ENCODE results near the gene CCDC158.

CCDC158 gene

GRCh38 chr4:76385974-76386373 lies 35.0 kb downstream of the CCDC158 start:
- Histone ChIP-seq H3K27ac (ENCODE audit: low read depth, low read length, poor library complexity, severe bottlenecking) (no peak overlapping the region), H3F3A (ENCODE audit: insufficient read depth, low read length) (no peaks in the 10 kb centered on the region), H3K9me2 (ENCODE audit: low read depth, low read length) (no peaks in the 10 kb centered on the region), H3K4me2 (ENCODE audit: low read length) (no peak overlapping the region; the same call in 1 of the 2 replicates), H3K36me3 (ENCODE audit: insufficient read depth, low read length) (no peaks in the 10 kb centered on the region), H3K4me1 (ENCODE audit: insufficient read depth, low read length, severe bottlenecking) (no peaks in the 10 kb centered on the region), H3K27me3 (ENCODE audit: insufficient read depth, low read length) (no peaks in the 10 kb centered on the region), H3K4me3 (ENCODE audit: low read depth, low read length, poor library complexity, severe bottlenecking) (no peak overlapping the region), H3K79me2 (ENCODE audit: insufficient read depth, low read length) (no peaks in the 10 kb centered on the region), H3K9ac (ENCODE audit: low read length) (no peak overlapping the region), H3K9me3 (ENCODE audit: low read length) (no peaks in the 10 kb centered on the region), H4K20me1 (ENCODE audit: insufficient read depth, low read length) (no peaks in the 10 kb centered on the region), H2AFZ (ENCODE audit: low read length) (no peak overlapping the region)
- TF ChIP-seq CTCF (IDR thresholded peaks at IDR 0.05; ENCODE audit: low read length) (no peak), EZH2 (IDR thresholded peaks at IDR 0.05; ENCODE audit: borderline replicate concordance, low read length) (no peak)

GRCh38 chr4:76384052-76384451 lies 36.9 kb downstream of the CCDC158 start:
- H3K4me3 ChIP-seq (ENCODE audit: low read depth, low read length, poor library complexity, severe bottlenecking) = no peak overlapping the region
- no peak overlapping the region for H2AFZ ChIP-seq (ENCODE audit: low read length)
- H4K20me1 ChIP-seq (ENCODE audit: insufficient read depth, low read length) = no peaks in the 10 kb centered on the region
- no peak overlapping the region for H3K4me2 ChIP-seq (ENCODE audit: low read length)
- no peak for TF ChIP-seq CTCF (IDR thresholded peaks at IDR 0.05; ENCODE audit: low read length)
- TF ChIP-seq EZH2 (IDR thresholded peaks at IDR 0.05; ENCODE audit: borderline replicate concordance, low read length) = no peak
- no peak overlapping the region for H3K9ac ChIP-seq (ENCODE audit: low read length)
- H3K4me1 ChIP-seq (ENCODE audit: insufficient read depth, low read length, severe bottlenecking) = no peaks in the 10 kb centered on the region
- no peak overlapping the region for H3K27ac ChIP-seq (ENCODE audit: low read depth, low read length, poor library complexity, severe bottlenecking)
- no peaks in the 10 kb centered on the region; the same call in 1 of the 2 replicates for H3K27me3 ChIP-seq (ENCODE audit: insufficient read depth, low read length)
- H3K9me2 ChIP-seq (ENCODE audit: low read depth, low read length) = no peaks in the 10 kb centered on the region
- no peaks in the 10 kb centered on the region for H3K9me3 ChIP-seq (ENCODE audit: low read length)
- H3F3A ChIP-seq (ENCODE audit: insufficient read depth, low read length) = no peaks in the 10 kb centered on the region
- no peaks in the 10 kb centered on the region for H3K79me2 ChIP-seq (ENCODE audit: insufficient read depth, low read length)
- no peaks in the 10 kb centered on the region for H3K36me3 ChIP-seq (ENCODE audit: insufficient read depth, low read length)

GRCh38 chr4:76383001-76383400 lies 37.9 kb downstream of the CCDC158 start:
- Histone ChIP-seq H4K20me1 (ENCODE audit: insufficient read depth, low read length) (no peaks in the 10 kb centered on the region), H3K27me3 (ENCODE audit: insufficient read depth, low read length) (no peaks in the 10 kb centered on the region; the same call in 1 of the 2 replicates), H3K4me3 (ENCODE audit: low read depth, low read length, poor library complexity, severe bottlenecking) (no peak overlapping the region), H3F3A (ENCODE audit: insufficient read depth, low read length) (no peaks in the 10 kb centered on the region), H2AFZ (ENCODE audit: low read length) (no peak overlapping the region), H3K79me2 (ENCODE audit: insufficient read depth, low read length) (no peaks in the 10 kb centered on the region), H3K9ac (ENCODE audit: low read length) (no peak overlapping the region), H3K4me1 (ENCODE audit: insufficient read depth, low read length, severe bottlenecking) (no peaks in the 10 kb centered on the region), H3K36me3 (ENCODE audit: insufficient read depth, low read length) (no peaks in the 10 kb centered on the region), H3K27ac (ENCODE audit: low read depth, low read length, poor library complexity, severe bottlenecking) (no peak overlapping the region), H3K4me2 (ENCODE audit: low read length) (no peak overlapping the region), H3K9me3 (ENCODE audit: low read length) (no peaks in the 10 kb centered on the region), H3K9me2 (ENCODE audit: low read depth, low read length) (no peaks in the 10 kb centered on the region)
- TF ChIP-seq EZH2 (IDR thresholded peaks at IDR 0.05; ENCODE audit: borderline replicate concordance, low read length) (no peak), CTCF (IDR thresholded peaks at IDR 0.05; ENCODE audit: low read length) (no peak)
